MM.1S (cell line): ENCODE results near the gene ATP1A4.

ENCODE experiments used
- DNase-seq: peaks from one replicate; pipeline ENCODE4 v3.0.0-alpha.2; 2015
- H2AFZ ChIP-seq: fragments of 300-600 bp; sonication (generic); 2 replicates; pipeline ENCODE4 v1.6.0; 2016; ENCODE audit warnings: antibody characterized with exemption, low read length
- H3F3A ChIP-seq: fragments of 300-600 bp; sonication (generic); 2 replicates; pipeline ENCODE4 v1.6.1; 2016; ENCODE audit warnings: mild to moderate bottlenecking, antibody characterized with exemption, low read length, moderate library complexity, mixed read lengths; ENCODE audit not compliant: insufficient read depth
- H3K27ac ChIP-seq: fragments of 300-600 bp; sonication (generic); 2 replicates; pipeline ENCODE4 v1.5.1; 2016; ENCODE audit warnings: mild to moderate bottlenecking, low read length
- H3K27me3 ChIP-seq: fragments of 300-600 bp; sonication (generic); replicated peaks from 2 replicates; pipeline ENCODE4 v1.6.0; 2016; ENCODE audit warnings: low read length; ENCODE audit not compliant: insufficient read depth
- H3K36me3 ChIP-seq: fragments of 300-600 bp; sonication (generic); replicated peaks from 2 replicates; pipeline ENCODE4 v1.6.1; 2016; ENCODE audit warnings: mild to moderate bottlenecking, low read length, mixed read lengths; ENCODE audit not compliant: insufficient read depth
- H3K4me1 ChIP-seq: fragments of 300-600 bp; sonication (generic); 2 replicates; pipeline ENCODE4 v1.6.1; 2016; ENCODE audit warnings: low read length, mixed read lengths
- H3K4me2 ChIP-seq: fragments of 300-600 bp; sonication (generic); 2 replicates; pipeline ENCODE4 v1.6.0; 2016; ENCODE audit warnings: low read depth, low read length
- H3K4me3 ChIP-seq: fragments of 300-600 bp; sonication (generic); 2 replicates; pipeline ENCODE4 v1.5.1; 2016; ENCODE audit warnings: low read length, mixed read lengths
- H3K79me2 ChIP-seq: fragments of 300-600 bp; sonication (generic); 2 replicates; pipeline ENCODE4 v1.6.1; 2016; ENCODE audit warnings: mixed run types, low read length, mixed read lengths
- H3K9ac ChIP-seq: fragments of 300-600 bp; sonication (generic); 2 replicates; pipeline ENCODE4 v1.6.1; 2016; ENCODE audit warnings: low read length, mixed read lengths
- H3K9me2 ChIP-seq: fragments of 300-600 bp; sonication (generic); replicated peaks from 2 replicates; pipeline ENCODE4 v1.6.1; 2016; ENCODE audit warnings: mild to moderate bottlenecking, low read length, mixed read lengths; ENCODE audit not compliant: insufficient read depth
- H3K9me3 ChIP-seq: fragments of 300-600 bp; sonication (generic); replicated peaks from 2 replicates; pipeline ENCODE4 v1.6.1; 2016; ENCODE audit warnings: mild to moderate bottlenecking, low read length, mixed read lengths; ENCODE audit not compliant: insufficient read depth
- H4K20me1 ChIP-seq: fragments of 300-600 bp; sonication (generic); 2 replicates; pipeline ENCODE4 v1.6.1; 2016; ENCODE audit warnings: mild to moderate bottlenecking, low read length, moderate library complexity, mixed read lengths; ENCODE audit not compliant: insufficient read depth
- EZH2 ChIP-seq: fragments of 300-600 bp; sonication (generic); optimal IDR thresholded peaks from 2 replicates; pipeline ENCODE3; 2017; ENCODE audit warnings: low read depth, mild to moderate bottlenecking, antibody characterized with exemption, low read length, mixed read lengths
- EZH2phosphoT487 ChIP-seq: fragments of 300-600 bp; sonication (generic); IDR thresholded peaks from 2 replicates; pipeline ENCODE4 v1.6.1; 2018; ENCODE audit warnings: antibody characterized with exemption, low read length
- TF ChIP-seq, protein P1 (sequence below): fragments of 300-600 bp; sonication (generic); IDR thresholded peaks from 2 replicates; pipeline ENCODE4 v1.5.1; 2016; ENCODE audit warnings: antibody characterized with exemption, low read length, mixed read lengths

Gene ATP1A4

DNA sequence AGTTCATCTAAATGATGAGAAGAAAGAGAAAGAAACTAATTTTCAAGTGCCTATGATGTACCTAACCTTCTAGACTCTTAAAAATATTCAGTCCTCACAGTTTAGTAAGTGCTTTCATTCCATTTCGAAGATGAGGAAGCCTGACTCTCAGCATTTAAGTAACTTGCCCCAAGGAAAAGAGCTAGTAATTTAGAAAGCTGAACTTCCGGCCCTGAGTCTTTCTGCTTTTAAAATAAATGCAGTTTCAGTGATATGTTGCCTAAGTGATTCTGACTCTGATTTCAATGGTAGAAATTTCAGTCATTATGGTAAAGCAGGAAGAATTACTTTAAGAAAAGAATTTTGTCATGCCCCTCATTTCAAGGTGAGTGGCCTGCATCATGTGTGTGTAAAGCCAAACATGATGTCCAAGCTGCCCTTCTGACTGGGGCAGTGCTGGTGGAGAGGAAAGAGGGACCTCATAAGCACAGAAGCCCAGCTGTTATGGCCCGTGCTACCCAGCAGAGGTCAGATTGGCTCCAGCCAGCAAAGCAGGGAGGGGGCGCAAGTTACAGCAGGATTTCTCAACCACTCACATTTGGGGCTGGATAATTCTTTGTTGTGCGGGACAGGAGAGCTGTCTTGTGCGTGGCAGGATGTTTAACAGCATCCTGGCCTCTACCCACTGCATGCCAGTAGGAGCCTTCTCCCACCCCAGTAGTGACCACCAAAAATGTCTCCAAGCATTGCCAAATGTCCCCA, 10.7 kb downstream of the ATP1A4 start:
- DNase-seq: no peak
- Histone ChIP-seq H4K20me1 (no peaks in the 10 kb centered on the region), H3K79me2 (no peaks in the 10 kb centered on the region), H3K27me3 (peaks cover under 1% of the 10 kb centered on the region; the same call in 1 of the 2 replicates), H3K27ac (no peak overlapping the region), H3K9me3 (no peaks in the 10 kb centered on the region), H3F3A (no peaks in the 10 kb centered on the region), H3K9ac (no peak overlapping the region), H2AFZ (no peak overlapping the region), H3K4me1 (no peaks in the 10 kb centered on the region), H3K9me2 (no peaks in the 10 kb centered on the region), H3K36me3 (no peaks in the 10 kb centered on the region), H3K4me2 (no peak overlapping the region), H3K4me3 (no peak overlapping the region)
- no peak for TF ChIP-seq EZH2phosphoT487
- TF ChIP-seq, protein P1, sequence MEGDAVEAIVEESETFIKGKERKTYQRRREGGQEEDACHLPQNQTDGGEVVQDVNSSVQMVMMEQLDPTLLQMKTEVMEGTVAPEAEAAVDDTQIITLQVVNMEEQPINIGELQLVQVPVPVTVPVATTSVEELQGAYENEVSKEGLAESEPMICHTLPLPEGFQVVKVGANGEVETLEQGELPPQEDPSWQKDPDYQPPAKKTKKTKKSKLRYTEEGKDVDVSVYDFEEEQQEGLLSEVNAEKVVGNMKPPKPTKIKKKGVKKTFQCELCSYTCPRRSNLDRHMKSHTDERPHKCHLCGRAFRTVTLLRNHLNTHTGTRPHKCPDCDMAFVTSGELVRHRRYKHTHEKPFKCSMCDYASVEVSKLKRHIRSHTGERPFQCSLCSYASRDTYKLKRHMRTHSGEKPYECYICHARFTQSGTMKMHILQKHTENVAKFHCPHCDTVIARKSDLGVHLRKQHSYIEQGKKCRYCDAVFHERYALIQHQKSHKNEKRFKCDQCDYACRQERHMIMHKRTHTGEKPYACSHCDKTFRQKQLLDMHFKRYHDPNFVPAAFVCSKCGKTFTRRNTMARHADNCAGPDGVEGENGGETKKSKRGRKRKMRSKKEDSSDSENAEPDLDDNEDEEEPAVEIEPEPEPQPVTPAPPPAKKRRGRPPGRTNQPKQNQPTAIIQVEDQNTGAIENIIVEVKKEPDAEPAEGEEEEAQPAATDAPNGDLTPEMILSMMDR: peak; percentile 38

DNA sequence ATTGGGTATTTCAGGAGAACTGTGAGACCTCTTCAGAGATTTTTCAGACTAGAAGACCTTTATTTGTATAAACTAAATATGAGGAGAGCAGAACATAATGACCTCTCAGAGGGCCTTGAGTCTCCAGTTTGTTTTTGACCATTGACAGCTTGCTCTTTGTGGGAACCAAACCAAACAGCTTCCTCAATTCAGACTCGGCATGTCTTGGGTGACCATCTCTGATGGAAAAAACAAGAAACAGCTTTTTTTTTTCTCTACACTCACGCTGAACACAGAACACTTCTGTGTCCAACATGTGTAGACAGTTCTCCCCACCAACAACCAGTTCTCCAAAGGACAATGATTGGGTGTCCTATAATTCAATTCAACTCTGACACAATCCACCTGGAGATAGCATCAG, 11.5 kb downstream of the ATP1A4 start:
- Histone ChIP-seq H2AFZ (no peak overlapping the region), H3K9me3 (no peaks in the 10 kb centered on the region), H3K27me3 (peaks cover 7% of the 10 kb centered on the region; the same call in 1 of the 2 replicates), H3K4me1 (no peaks in the 10 kb centered on the region), H3K27ac (no peak overlapping the region), H4K20me1 (no peaks in the 10 kb centered on the region), H3K4me3 (no peak overlapping the region), H3K36me3 (no peaks in the 10 kb centered on the region), H3K9ac (no peak overlapping the region), H3F3A (no peaks in the 10 kb centered on the region), H3K9me2 (no peaks in the 10 kb centered on the region), H3K79me2 (no peaks in the 10 kb centered on the region), H3K4me2 (no peak overlapping the region)
- DNase-seq: no peak
- TF ChIP-seq EZH2phosphoT487: no peak
- no peak for TF ChIP-seq EZH2

DNA sequence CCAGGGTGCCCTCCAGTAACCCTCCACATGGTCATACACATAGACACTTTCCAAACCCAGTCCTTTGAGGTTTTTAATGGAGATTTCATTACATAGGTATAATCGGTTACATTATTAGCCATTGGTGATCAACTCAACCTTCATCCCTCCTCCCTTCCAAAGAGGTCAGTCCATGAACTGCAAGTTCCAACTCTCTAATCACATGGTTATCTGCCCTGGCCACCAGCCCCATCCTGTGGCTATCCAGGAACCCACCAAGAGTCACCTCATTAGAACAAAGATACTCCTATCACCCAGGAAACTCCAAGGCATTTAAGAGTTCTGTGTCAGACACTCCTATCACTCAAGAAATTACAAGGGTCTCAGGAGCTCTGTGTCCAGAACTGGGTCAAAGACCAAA, 12.2 kb downstream of the ATP1A4 start:
- DNase-seq: no peak
- Histone ChIP-seq H4K20me1 (no peaks in the 10 kb centered on the region), H3F3A (no peaks in the 10 kb centered on the region), H3K36me3 (no peaks in the 10 kb centered on the region), H3K79me2 (no peaks in the 10 kb centered on the region), H2AFZ (no peak overlapping the region), H3K27ac (no peak overlapping the region), H3K9me3 (no peaks in the 10 kb centered on the region), H3K9ac (no peak overlapping the region), H3K4me2 (no peak overlapping the region), H3K4me1 (no peaks in the 10 kb centered on the region), H3K4me3 (no peak overlapping the region), H3K27me3 (peaks cover 8% of the 10 kb centered on the region; the same call in 1 of the 2 replicates), H3K9me2 (no peaks in the 10 kb centered on the region)
- no peak for TF ChIP-seq EZH2phosphoT487
- TF ChIP-seq, protein P1: no peak
- TF ChIP-seq EZH2: no peak

DNA sequence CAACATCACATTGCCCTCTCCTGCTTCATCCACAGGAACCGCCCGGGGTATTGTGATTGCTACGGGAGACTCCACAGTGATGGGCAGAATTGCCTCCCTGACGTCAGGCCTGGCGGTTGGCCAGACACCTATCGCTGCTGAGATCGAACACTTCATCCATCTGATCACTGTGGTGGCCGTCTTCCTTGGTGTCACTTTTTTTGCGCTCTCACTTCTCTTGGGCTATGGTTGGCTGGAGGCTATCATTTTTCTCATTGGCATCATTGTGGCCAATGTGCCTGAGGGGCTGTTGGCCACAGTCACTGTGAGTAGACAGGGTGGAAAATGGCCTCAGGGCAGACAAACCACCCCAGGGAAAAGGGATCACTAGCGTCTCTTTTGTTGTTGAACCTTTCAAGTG, 12.7 kb downstream of the ATP1A4 start:
- H3K4me2 ChIP-seq: no peak overlapping the region
- no peaks in the 10 kb centered on the region for H3K4me1 ChIP-seq
- no peak overlapping the region for H3K4me3 ChIP-seq
- H3K9ac ChIP-seq: no peak overlapping the region
- no peaks in the 10 kb centered on the region for H3K79me2 ChIP-seq
- no peaks in the 10 kb centered on the region for H3K36me3 ChIP-seq
- H3K9me2 ChIP-seq: no peaks in the 10 kb centered on the region
- H3K9me3 ChIP-seq: no peaks in the 10 kb centered on the region
- no peaks in the 10 kb centered on the region for H3F3A ChIP-seq
- TF ChIP-seq EZH2 (no peak), EZH2phosphoT487 (no peak)
- TF ChIP-seq, protein P1: no peak
- no peak overlapping the region for H2AFZ ChIP-seq
- no peaks in the 10 kb centered on the region for H4K20me1 ChIP-seq
- DNase-seq: no peak
- H3K27me3 ChIP-seq: peaks cover 8% of the 10 kb centered on the region; the same call in 1 of the 2 replicates
- H3K27ac ChIP-seq: no peak overlapping the region
